Body of pancreas (tissue), 4 donors: ENCODE measurements around the gene SLC9A1. TPM values are rescaled to one million over a fixed set of nuclear protein-coding genes. Genes with fewer than 3 reads are reported as not detected.
A peak's percentile ranks its signal among the peaks of the same experiment; 100 is the strongest.

Source experiments
- ATAC-seq: fragments of 150-250 bp; one replicate; pipeline ENCODE4 v1.9.1; 2016
- DNase-seq, 4 donors: peaks; one replicate each; pipeline ENCODE4 v3.0.0-alpha.2; 2019
- H3K27ac ChIP-seq, 4 donors: fragments of 200-600 bp; sonication (generic); 1 replicate in 3 of 4; 2 replicates in 1 of 4; pipeline versions ENCODE4 v1.5.1 to v1.6.1; 2016 to 2019; ENCODE audit warnings: mild to moderate bottlenecking in 1 of 4, mixed read lengths in 1 of 4, moderate library complexity in 1 of 4
- H3K27me3 ChIP-seq, 2 donors: fragments of 200-600 bp; sonication (generic); one replicate each; pipeline ENCODE4 v1.6.0; 2016; ENCODE audit warnings: mild to moderate bottlenecking in 1 of 2
- H3K36me3 ChIP-seq, 2 donors: fragments of 200-600 bp; sonication (generic); replicated peaks in 1 of 2; 2 replicates each; pipeline ENCODE4 v1.5.1; 2016; ENCODE audit warnings: low read depth in 2 of 2; ENCODE audit not compliant: insufficient read depth in 1 of 2
- H3K4me1 ChIP-seq: fragments of 200-600 bp; sonication (generic); one replicate; pipeline ENCODE4 v1.6.0; 2016
- H3K4me3 ChIP-seq, 2 donors: fragments of 200-600 bp; sonication (generic); 1 replicate in 1 of 2; 2 replicates in 1 of 2; pipeline ENCODE4 v1.5.1; 2016 to 2019
- H3K9me3 ChIP-seq, 3 donors: fragments of 200-600 bp; sonication (generic); 1 replicate in 2 of 3; 2 replicates in 1 of 3; pipeline ENCODE4 v1.5.1; 2016
- POLR2A ChIP-seq, 3 donors: fragments of 450-650 bp; IDR thresholded peaks; one replicate each; pipeline ENCODE4 v1.6.1; 2016; ENCODE audit warnings: antibody characterized with exemption in 3 of 3, mild to moderate bottlenecking in 2 of 3
- WGBS, 2 donors: methylation state at CpG; one replicate each; pipeline ENCODE4 v1.1.5; 2017; 5-methylcytosine and 5-hydroxymethylcytosine counted together
- intact Hi-C: fragments of 100-400 bp; cut with DNase I; formaldehyde crosslinking; loops from one replicate; pipeline ENCODE4 v1.15.1; 2023
- total RNA-seq, 2 donors: library from RNA; depleted of rRNA; stranded (reverse); fragments of >200 nt; gene quantifications; one replicate each; pipeline ENCODE4 v1.1.0, GENCODE V29; 2016
- TF ChIP-seq, protein P1 (sequence below), 7 experiments: fragments of 450-650 bp in 4 of 7; fragments of 200-600 bp in 3 of 7; sonication (generic) in 3 of 7; IDR thresholded peaks; one replicate each; pipeline ENCODE4 v1.5.1; 2016 to 2019; ENCODE audit warnings: antibody characterized with exemption in 7 of 7

SLC9A1 gene
- total RNA-seq, 2 donors from 2014 or later = 6.9 to 7.8 TPM

DNA sequence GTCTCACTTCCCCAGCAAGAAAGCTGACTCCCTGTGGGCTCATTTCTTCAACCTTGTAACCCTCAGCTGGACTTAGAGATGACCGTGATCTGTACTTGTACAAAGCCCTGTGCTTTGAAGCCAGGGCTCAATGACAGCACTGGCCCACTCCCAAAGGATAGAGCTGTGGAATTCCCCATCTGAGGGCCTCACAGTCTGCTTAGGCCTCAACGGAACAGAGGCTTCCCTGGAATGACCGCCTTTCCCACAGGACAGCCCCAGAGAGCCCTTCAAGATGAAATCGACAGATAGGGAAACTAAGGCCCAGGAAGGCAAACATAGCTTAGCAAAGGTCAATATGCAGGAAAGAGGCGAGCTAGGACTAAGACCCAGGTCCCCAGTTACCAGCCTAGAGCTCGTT lies 11.5 kb downstream of the SLC9A1 start:
- Histone ChIP-seq H3K9me3 (no peaks in the 10 kb centered on the region), H3K27me3 (no peaks in the 10 kb centered on the region), H3K4me1 (peaks cover 24% of the 10 kb centered on the region), H3K36me3 (no peaks in the 10 kb centered on the region), H3K4me3 (no peak overlapping the region), H3K27ac (no peak overlapping the region)
- 68 to 80% methylated on average over 5 to 6 of the region's 6 CpGs for WGBS, 2 donors
- TF ChIP-seq, protein P1, sequence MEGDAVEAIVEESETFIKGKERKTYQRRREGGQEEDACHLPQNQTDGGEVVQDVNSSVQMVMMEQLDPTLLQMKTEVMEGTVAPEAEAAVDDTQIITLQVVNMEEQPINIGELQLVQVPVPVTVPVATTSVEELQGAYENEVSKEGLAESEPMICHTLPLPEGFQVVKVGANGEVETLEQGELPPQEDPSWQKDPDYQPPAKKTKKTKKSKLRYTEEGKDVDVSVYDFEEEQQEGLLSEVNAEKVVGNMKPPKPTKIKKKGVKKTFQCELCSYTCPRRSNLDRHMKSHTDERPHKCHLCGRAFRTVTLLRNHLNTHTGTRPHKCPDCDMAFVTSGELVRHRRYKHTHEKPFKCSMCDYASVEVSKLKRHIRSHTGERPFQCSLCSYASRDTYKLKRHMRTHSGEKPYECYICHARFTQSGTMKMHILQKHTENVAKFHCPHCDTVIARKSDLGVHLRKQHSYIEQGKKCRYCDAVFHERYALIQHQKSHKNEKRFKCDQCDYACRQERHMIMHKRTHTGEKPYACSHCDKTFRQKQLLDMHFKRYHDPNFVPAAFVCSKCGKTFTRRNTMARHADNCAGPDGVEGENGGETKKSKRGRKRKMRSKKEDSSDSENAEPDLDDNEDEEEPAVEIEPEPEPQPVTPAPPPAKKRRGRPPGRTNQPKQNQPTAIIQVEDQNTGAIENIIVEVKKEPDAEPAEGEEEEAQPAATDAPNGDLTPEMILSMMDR (IDR thresholded peaks at IDR 0.05) = no peak
- no peak for TF ChIP-seq POLR2A (IDR thresholded peaks at IDR 0.05)
- DNase-seq (no peak), ATAC-seq (no peak)
- intact Hi-C loops = no loop called here

DNA sequence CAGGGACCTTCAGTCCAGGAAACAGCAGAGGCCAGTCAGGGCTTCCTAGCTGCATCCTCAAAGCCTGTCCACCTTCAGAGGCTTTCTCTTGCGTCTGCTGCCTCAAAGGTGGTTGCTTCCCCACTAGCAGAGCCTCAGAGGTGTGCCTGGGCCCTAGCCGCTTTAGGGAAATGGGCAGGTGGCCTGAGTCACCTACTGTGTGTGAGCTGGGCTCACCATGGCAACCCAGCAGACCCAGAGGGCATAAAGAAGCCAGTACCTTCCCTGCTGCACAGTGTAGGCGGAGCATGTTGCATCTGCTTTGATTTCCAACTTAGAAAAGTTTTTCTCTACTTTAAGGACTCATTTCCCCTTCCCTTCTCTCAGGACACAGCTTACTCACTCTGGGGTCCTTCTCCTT lies 12.5 kb downstream of the SLC9A1 start:
- intact Hi-C loops = no loop called here
- DNase-seq = no peak
- Histone ChIP-seq H3K36me3 (no peaks in the 10 kb centered on the region), H3K27ac (no peak overlapping the region), H3K4me1 (peaks cover 24% of the 10 kb centered on the region), H3K4me3 (no peak overlapping the region), H3K9me3 (no peaks in the 10 kb centered on the region), H3K27me3 (no peaks in the 10 kb centered on the region)
- ATAC-seq = no peak
- TF ChIP-seq, protein P1 (IDR thresholded peaks at IDR 0.05) = no peak
- WGBS, 2 donors = 83 to 89% methylated on average over 3 of the region's 3 CpGs

DNA sequence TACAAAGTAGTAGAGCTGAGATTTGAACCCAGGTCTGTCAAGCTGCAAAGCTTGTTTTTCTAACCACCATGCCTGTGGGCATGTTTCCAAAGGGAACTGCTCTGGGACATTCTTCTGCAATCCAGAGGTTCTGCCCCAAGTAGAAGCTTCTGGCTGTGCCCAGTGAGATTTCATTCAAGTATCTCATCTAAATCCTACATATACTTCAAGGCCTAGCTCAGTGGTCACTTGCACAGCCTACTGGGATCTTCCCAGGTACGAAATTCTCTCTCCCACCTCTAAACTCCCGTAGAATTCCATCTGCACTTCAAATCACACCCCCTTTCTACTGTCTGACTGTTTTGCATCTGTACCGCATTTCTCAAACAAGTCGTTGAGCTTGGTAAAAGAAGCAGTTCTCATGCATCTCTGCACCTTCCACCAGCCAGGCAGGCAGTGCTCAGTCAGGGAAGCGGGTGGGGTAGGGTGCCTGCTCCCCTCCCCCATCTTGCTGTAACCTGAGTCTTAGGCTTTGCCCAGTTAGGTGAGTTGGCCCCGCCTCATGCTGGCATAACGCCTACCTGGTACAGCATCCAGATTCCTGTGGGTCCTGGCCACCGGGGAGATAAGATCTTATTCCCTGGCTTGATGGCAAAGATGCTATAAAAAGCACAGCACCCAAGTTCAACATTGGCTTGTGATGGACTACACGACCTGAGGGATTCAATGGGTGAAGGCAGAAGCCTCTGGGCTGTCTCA lies 13.5 kb downstream of the SLC9A1 start:
- ATAC-seq (peak; percentile 31), DNase-seq (peak; percentile 49 to 76 (median 64))
- intact Hi-C loops = no loop called here
- WGBS, 2 donors = 56 to 59% methylated on average over 8 to 9 of the region's 9 CpGs
- Histone ChIP-seq H3K9me3 (no peaks in the 10 kb centered on the region), H3K27ac (no peak overlapping the region), H3K4me1 (peaks cover 24% of the 10 kb centered on the region), H3K4me3 (no peak overlapping the region), H3K27me3 (no peaks in the 10 kb centered on the region), H3K36me3 (no peaks in the 10 kb centered on the region)
- TF ChIP-seq POLR2A (IDR thresholded peaks at IDR 0.05) = no peak
- TF ChIP-seq, protein P1 (IDR thresholded peaks at IDR 0.05) = no peak

DNA sequence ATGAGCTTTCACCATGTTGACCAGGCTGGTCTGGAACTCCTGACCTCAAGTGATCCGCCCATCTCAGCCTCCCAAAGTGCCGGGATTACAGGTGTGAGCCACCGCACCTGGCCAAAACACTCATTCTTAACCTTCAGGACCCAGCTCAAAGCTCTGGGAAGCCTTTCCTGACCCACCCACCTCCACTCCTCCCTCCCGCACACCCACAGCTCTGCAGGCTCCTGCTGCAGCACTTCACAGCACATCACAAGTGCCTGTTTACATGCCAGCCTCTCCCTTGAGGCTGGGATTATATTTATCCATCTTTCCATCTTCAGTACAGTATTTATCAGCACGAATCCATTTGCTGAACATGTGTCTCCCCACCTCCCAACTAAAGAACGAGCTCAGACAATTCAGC lies 14.9 kb downstream of the SLC9A1 start:
- no peak overlapping the region for H3K4me3 ChIP-seq
- H3K9me3 ChIP-seq = no peaks in the 10 kb centered on the region
- no peaks in the 10 kb centered on the region for H3K36me3 ChIP-seq
- 92 to 94% methylated on average over 6 of the region's 6 CpGs for WGBS, 2 donors
- intact Hi-C loops = no loop called here
- H3K27ac ChIP-seq = no peak overlapping the region
- no peaks in the 10 kb centered on the region for H3K27me3 ChIP-seq
- peaks cover 24% of the 10 kb centered on the region for H3K4me1 ChIP-seq
- no peak for TF ChIP-seq POLR2A (IDR thresholded peaks at IDR 0.05)
- TF ChIP-seq, protein P1 (IDR thresholded peaks at IDR 0.05) = no peak
- DNase-seq (no peak), ATAC-seq (no peak)

DNA sequence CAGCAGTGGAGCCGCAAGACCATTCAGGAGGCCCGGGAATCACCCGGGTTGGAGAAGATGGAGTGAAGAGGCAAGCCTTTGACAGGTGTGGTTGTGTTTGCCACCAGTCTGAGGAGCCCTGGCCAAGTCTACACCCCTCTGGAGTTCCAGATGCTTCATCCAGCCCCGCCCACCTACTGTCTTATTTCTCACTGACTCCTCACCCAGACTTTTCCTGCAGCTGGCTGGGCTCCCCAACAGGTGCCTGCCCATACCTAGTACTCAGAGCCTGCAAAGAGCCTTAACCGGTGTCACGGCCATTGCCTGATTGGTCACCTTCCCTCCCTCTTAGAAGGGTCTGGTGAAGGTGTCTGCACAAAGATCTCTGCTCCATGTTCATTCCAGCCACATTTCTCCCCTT lies 16.0 kb downstream of the SLC9A1 start:
- intact Hi-C loops = no loop called here
- Histone ChIP-seq H3K4me1 (peaks cover 16% of the 10 kb centered on the region), H3K27ac (no peak overlapping the region), H3K27me3 (no peaks in the 10 kb centered on the region), H3K4me3 (no peak overlapping the region), H3K36me3 (no peaks in the 10 kb centered on the region), H3K9me3 (no peaks in the 10 kb centered on the region)
- DNase-seq (no peak), ATAC-seq (no peak)
- TF ChIP-seq, protein P1 (IDR thresholded peaks at IDR 0.05) = no peak
- no peak for TF ChIP-seq POLR2A (IDR thresholded peaks at IDR 0.05)
- 76 to 92% methylated on average over 3 to 6 of the region's 6 CpGs for WGBS, 2 donors
